ENCODE data around the gene CENPF.
"Not testable (repeated sequence)": the region's sequence is repeated elsewhere in the genome, so short reads cannot be mapped to it uniquely, and the experiment has no call there.

The CENPF gene

DNA sequence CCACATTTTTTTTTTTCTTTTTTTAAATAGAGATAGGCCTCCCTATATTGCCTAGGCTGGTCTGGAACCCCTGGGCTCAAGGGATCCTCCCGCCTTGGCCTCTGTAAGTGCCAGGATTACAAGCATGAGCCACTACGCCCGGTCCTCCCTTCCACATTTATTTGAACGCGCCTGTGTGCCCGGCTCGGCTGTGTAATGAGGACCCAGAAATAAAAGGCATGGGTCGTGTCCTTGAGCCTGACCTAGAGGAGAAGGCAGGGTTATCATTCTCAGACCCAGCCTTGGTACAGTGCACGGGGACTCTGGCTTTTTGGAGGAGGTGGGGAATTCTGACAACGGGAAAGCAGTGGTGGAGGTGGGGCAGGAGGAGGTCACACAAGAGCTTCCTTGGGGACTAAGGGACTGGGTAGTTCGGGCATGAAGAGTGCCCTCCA, 841 bp downstream of the CENPF start:
- DNase-seq (ENCODE audit: low read depth): no peak
- TF ChIP-seq, protein P1, sequence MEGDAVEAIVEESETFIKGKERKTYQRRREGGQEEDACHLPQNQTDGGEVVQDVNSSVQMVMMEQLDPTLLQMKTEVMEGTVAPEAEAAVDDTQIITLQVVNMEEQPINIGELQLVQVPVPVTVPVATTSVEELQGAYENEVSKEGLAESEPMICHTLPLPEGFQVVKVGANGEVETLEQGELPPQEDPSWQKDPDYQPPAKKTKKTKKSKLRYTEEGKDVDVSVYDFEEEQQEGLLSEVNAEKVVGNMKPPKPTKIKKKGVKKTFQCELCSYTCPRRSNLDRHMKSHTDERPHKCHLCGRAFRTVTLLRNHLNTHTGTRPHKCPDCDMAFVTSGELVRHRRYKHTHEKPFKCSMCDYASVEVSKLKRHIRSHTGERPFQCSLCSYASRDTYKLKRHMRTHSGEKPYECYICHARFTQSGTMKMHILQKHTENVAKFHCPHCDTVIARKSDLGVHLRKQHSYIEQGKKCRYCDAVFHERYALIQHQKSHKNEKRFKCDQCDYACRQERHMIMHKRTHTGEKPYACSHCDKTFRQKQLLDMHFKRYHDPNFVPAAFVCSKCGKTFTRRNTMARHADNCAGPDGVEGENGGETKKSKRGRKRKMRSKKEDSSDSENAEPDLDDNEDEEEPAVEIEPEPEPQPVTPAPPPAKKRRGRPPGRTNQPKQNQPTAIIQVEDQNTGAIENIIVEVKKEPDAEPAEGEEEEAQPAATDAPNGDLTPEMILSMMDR (IDR thresholded peaks at IDR 0.05; ENCODE audit: control insufficient read depth, insufficient read depth, low read depth, low read length, missing control alignments): no peak
- peak overlapping the region; percentile 94 for H3K4me3 ChIP-seq (ENCODE audit: control insufficient read depth, low read depth, low read length)

DNA sequence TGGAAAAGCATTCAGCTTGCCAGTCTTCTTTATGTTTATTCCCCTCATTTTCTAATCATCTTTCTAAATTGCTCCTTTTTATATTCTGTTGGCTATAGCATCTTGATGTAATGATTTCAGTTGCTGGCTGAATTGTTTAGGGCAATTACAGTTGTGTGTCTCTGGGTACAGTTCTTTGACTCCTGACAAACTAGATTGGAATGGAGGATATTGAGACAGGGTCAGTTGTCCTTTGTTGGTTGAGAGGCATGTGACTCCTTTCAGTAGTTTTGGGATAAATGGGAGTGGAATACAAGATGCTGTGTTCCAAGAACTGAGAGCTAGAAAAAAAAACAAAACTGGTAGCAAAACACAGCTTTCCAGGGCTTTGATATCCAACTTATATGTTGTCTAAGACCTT, 1.5 kb downstream of the CENPF start:
- peak overlapping the region; percentile 8 for H3K4me3 ChIP-seq (ENCODE audit: control insufficient read depth, low read depth, low read length)
- TF ChIP-seq, protein P1 (IDR thresholded peaks at IDR 0.05; ENCODE audit: control insufficient read depth, insufficient read depth, low read depth, low read length, missing control alignments): no peak
- DNase-seq (ENCODE audit: low read depth): no peak

DNA sequence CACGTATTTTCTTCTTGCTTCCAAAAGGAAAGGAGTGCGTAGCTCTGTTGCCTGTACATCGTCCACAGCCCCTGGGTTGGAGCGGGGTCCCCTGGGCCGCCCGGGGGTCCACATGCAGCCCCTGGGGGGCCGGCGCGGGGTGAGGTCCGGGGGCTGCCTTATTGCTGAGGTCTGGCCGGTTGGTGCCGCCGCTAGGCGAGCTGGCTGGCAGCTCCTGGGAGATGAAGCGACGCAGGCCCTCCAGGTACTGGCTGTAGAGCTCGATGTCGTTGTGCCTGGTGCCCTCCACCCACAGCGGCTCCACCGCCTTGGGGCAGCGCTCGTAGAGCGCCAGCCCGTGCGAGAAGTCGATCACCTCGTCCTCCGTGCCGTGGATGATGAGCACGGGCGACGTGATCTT, 2.5 kb downstream of the CENPF start:
- DNase-seq (ENCODE audit: low read depth); H3K4me3 ChIP-seq (ENCODE audit: control insufficient read depth, low read depth, low read length): not testable (repeated sequence)

DNA sequence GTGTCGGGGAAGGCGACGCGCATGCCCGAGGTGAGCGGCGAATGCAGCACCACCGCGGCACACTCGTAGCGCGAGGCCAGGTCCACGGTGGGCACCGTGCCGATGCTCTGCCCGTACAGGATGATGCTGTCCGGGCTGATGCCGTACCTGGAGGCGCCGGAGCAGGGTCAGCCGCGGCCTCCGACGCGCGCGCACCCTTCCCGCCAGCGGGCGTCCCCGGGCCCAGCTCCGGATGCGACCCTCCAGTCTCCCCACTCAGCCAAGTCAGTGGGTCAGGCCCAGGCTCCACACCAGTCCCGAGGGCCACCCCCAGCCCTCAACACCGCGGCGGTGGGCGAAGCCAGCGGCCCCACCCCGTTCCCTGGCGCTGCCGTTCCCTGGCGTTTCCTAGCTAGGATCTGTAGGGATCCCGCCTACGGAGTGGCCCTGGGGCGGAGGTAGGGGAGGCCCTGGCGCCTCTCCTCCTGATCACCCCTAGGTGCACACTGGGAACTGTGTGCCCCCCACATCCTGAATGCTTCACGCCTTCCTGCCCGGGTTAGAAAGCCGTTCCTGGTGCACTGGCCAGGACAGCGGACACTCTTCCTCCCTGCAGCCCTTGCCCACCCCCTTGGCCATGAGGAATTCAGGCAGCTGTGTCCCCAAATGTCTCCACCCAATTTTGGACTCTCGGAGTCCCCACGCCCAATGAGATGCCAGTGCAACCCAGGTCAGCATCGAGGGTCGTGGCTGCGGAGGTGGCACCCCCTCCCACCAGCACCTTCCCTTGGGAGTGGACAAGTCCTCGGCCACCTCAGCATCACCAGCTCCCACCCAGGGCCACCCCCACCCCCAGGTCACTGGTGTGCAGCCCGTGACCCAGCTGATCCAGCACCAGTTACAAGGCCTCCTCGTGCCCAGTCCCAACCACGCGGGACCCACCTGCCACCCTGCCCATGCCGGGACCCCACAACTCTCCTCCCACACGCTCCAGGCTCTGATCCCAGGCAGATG, 3.2 kb downstream of the CENPF start:
- DNase-seq (ENCODE audit: low read depth); H3K4me3 ChIP-seq (ENCODE audit: control insufficient read depth, low read depth, low read length): not testable (repeated sequence)

DNA sequence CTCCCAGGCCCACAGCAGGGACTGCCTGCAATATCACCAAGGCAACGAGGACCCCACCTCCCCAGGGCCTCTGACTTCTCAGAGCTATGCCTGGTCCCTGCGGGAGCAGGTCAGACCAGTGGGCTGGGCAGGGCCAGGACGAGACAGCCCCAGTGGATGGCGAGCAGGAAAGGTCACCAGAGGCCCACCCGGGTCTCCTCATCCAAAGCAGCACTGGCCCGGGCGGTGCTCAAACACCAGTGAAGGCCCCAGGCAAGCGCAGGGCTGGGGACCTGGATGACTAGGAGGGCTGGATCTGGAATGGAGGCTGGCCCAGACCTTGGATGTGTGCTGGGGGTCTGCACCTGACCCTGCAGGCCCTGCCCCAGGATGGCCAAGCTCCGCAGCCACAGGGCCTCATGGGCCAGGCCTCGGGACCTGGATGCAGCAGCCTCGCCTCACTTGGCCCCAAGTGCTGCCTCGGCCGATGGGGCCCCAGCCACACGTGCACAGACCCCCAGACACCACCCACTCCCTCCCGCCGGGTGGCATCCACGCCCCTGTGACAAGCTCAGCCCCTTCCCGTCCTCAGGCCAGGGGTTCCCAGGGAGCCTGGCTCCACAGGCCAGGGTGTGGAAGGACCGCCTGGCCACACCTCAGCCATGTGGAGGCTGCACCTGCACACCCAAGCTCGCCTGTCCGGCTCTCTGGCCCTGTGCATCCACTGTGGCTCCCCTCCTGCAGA, 4.7 kb downstream of the CENPF start:
- H3K4me3 ChIP-seq (ENCODE audit: control insufficient read depth, low read depth, low read length); DNase-seq (ENCODE audit: low read depth): not testable (repeated sequence)

DNA sequence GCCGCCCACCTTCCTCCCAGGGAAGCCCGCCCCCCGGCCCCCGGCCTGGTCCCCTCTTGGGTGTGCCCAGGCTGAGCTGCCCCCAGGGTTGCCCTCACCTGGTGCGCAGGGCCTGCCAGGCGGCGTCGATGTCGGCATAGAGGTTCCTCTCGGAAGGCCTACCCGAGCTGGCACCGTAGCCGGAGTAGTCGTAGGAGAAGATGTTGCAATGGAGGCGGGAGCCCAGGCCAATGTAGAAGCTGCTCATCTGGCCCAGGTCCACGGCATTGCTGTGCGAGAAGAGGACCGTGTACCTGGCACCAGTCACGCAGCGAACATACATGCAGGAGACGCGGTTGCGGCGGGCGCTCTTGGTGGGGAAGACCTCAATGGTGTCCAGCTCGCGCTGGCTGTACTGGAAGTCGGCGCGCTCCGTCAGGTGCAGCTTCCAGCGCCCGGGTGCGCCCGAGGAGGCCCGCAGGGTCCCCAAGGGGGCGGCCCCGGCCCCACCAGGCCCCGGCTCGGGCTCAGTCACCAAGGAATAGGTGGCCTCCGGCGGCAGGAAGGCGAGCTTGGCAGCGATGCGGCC, 5.3 kb downstream of the CENPF start:
- DNase-seq (ENCODE audit: low read depth); H3K4me3 ChIP-seq (ENCODE audit: control insufficient read depth, low read depth, low read length): not testable (repeated sequence)

DNA sequence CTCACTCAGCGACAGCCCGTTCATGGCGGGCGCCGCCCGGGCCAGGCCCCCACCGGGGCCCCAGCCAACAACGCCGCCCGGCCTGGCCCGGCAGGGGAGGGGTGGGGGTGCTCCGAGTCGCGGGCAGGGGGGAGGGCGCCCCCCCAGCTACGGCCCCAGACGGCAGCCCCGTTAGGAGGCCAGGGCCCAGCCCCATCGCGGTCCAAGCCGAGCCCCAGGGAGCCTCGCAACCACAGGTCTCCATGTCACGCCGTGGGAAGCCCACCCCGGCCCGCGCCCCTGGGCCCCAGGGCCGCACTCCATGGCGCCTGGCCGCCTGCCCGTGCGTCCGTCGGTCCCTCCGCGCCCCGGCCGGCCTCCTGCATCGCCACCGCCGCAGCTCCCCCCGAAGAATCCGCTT, 5.8 kb downstream of the CENPF start:
- DNase-seq (ENCODE audit: low read depth); H3K4me3 ChIP-seq (ENCODE audit: control insufficient read depth, low read depth, low read length): not testable (repeated sequence)

DNA sequence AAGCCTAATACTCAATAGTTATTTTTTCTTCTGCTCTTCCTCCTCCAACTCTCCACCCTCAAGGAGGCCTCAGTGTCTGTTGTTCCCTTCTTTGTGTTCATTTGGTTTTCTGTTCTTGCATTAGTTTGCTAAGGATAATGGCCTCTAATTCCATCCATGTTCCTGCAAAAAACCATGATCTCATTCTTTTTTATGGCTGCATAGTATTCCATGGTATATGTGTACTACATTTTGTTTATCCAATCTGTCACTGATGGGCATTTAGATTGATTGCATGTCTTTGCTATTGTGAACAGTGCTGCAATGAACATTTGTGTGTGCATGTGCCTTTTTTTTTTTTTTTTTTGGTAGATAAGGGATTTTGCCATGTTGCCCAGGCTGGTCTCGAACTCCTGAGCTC, 6.7 kb downstream of the CENPF start:
- TF ChIP-seq, protein P1 (IDR thresholded peaks at IDR 0.05; ENCODE audit: control insufficient read depth, insufficient read depth, low read depth, low read length, missing control alignments): no peak
- DNase-seq (ENCODE audit: low read depth): no peak
- H3K4me3 ChIP-seq (ENCODE audit: control insufficient read depth, low read depth, low read length): no peak overlapping the region

DNA sequence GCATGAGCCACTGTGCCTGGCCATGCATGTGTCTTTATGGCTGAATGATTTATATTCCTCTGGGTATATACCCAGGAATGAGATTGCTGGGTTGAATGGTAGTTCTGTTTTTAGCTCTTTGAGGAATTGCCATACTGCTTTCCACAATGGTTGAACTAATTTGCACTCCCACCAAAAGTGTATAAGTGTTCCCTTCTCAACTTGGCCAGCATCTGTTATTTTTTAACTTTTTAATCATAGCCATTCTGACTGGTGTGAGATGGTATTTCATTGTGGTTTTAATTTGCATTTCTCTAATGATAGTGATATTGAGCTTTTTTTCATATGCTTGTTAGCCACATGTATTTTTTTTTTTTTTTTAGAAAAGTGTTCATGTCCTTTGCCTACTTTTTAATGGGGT, 7.1 kb downstream of the CENPF start:
- H3K4me3 ChIP-seq (ENCODE audit: control insufficient read depth, low read depth, low read length): not testable (repeated sequence)

More for the DNA sequence above, 7.1 kb downstream of the CENPF start:
- not testable (repeated sequence) for DNase-seq (ENCODE audit: low read depth)

All from AG09309 (cell line).